Spleen (tissue), 11 donors: Measurements from ENCODE around the gene ANKRD31. TPM values are rescaled to one million over a fixed set of nuclear protein-coding genes. Genes with fewer than 3 reads are reported as not detected.

ENCODE experiments used
- DNase-seq: peaks from one replicate; pipeline ENCODE4 v3.0.0-alpha.2; 2020
- H3K27ac ChIP-seq, 8 donors: fragments of 200-600 bp; sonication (generic) in 7 of 8; 1 replicate in 4 of 8; 2 replicates in 4 of 8; pipeline versions ENCODE4 v1.5.0 to v1.8.0; 2016 to 2021; ENCODE audit warnings: inconsistent platforms in 4 of 8, mild to moderate bottlenecking in 4 of 8, moderate library complexity in 1 of 8
- H3K27me3 ChIP-seq, 7 donors: fragments of 200-600 bp; sonication (generic) in 6 of 7; replicated peaks in 1 of 7; 1 replicate in 4 of 7; 2 replicates in 3 of 7; pipeline versions ENCODE4 v1.5.0 to v1.8.0; 2016 to 2021; ENCODE audit warnings: inconsistent platforms in 3 of 7, mild to moderate bottlenecking in 1 of 7
- H3K36me3 ChIP-seq, 6 donors: fragments of 200-600 bp; sonication (generic) in 5 of 6; 1 replicate in 4 of 6; 2 replicates in 2 of 6; pipeline versions ENCODE4 v1.5.0 to v1.8.0; 2016 to 2021; ENCODE audit warnings: inconsistent platforms in 2 of 6
- H3K4me1 ChIP-seq, 6 donors: fragments of 200-600 bp; sonication (generic) in 5 of 6; 1 replicate in 3 of 6; 2 replicates in 3 of 6; pipeline versions ENCODE4 v1.5.0 to v1.8.0; 2016 to 2021; ENCODE audit warnings: inconsistent platforms in 3 of 6
- H3K4me3 ChIP-seq, 8 donors: fragments of 200-600 bp; sonication (generic) in 7 of 8; 1 replicate in 4 of 8; 2 replicates in 4 of 8; pipeline versions ENCODE4 v1.5.0 to v1.8.0; 2016 to 2021; ENCODE audit warnings: inconsistent platforms in 4 of 8, mild to moderate bottlenecking in 4 of 8, moderate library complexity in 2 of 8
- H3K9me3 ChIP-seq, 8 donors: fragments of 200-600 bp; sonication (generic) in 7 of 8; 1 replicate in 4 of 8; 2 replicates in 4 of 8; pipeline versions ENCODE4 v1.5.0 to v1.8.0; 2016 to 2021; ENCODE audit warnings: inconsistent platforms in 4 of 8
- CTCF ChIP-seq, 11 experiments: fragments of 200-600 bp in 7 of 11; fragments of 450-650 bp in 4 of 11; sonication (generic) in 4 of 11; IDR thresholded peaks in 8 of 11; conservative IDR thresholded peaks in 3 of 11; 1 replicate in 7 of 11; 2 replicates in 4 of 11; pipeline versions ENCODE4 v1.4.0 to v1.8.0; 2016 to 2021; ENCODE audit warnings: antibody characterized with exemption in 11 of 11, inconsistent platforms in 4 of 11, mild to moderate bottlenecking in 1 of 11
- POLR2A ChIP-seq, 3 donors: fragments of 450-650 bp; IDR thresholded peaks; one replicate each; pipeline ENCODE4 v1.5.1; 2017; ENCODE audit warnings: antibody characterized with exemption in 3 of 3, mild to moderate bottlenecking in 1 of 3
- POLR2AphosphoS5 ChIP-seq, 3 donors: sonication (generic); formaldehyde crosslinking; IDR thresholded peaks; one replicate each; pipeline ENCODE4 v1.5.1; 2017; ENCODE audit warnings: antibody characterized with exemption in 3 of 3
- WGBS, 5 donors: extraction: QIAGEN DNeasy Blood & Tissue Kit in 3 of 5; methylation state at CpG; one replicate each; pipeline versions ENCODE4 v1.1.5 to v1.1.7; 2013 to 2018; 5-methylcytosine and 5-hydroxymethylcytosine counted together
- intact Hi-C: fragments of 100-400 bp; cut with DNase I; formaldehyde crosslinking; loops from one replicate; pipeline ENCODE4 v1.15.0; 2023; ENCODE audit warnings: low total_unique reads
- polyA plus RNA-seq, 3 donors: library from polyadenylated mRNA; stranded (reverse); fragments of 200-250 nt; gene quantifications; one replicate each; pipeline ENCODE4 v1.2.1, GENCODE V29; 2013
- total RNA-seq, 7 donors: library from RNA; depleted of rRNA in 3 of 7; stranded (reverse); fragments of >200 nt in 3 of 7; fragmentation: NEBNext Ultra II Directional in 4 of 7; extraction: Animal tissue kit (Norgen Biotek cat#: 25700) in 4 of 7; gene quantifications; one replicate each; pipeline versions ENCODE4 v1.1.0 to v1.2.1, GENCODE V29; 2016 to 2021
- donor health status: healthy with polysubstance abuse.
- donor health status: DM: no; HTN: no; CAD: no; lungs with moderate emphysema.
- donor health status: DM: no; HTN: no; CAD: no.
- donor health status: Bipolar disorder and iron deficiency.
- donor health status: healthy.
- donor health status: DM: no; HTN: no; CAD: no.
- donor health status: DM: yes; HTN: yes; CAD: no.

The ANKRD31 gene
- total and polyA plus RNA-seq, 10 donors: 0.03 to 0.51 (median 0.22) TPM

DNA sequence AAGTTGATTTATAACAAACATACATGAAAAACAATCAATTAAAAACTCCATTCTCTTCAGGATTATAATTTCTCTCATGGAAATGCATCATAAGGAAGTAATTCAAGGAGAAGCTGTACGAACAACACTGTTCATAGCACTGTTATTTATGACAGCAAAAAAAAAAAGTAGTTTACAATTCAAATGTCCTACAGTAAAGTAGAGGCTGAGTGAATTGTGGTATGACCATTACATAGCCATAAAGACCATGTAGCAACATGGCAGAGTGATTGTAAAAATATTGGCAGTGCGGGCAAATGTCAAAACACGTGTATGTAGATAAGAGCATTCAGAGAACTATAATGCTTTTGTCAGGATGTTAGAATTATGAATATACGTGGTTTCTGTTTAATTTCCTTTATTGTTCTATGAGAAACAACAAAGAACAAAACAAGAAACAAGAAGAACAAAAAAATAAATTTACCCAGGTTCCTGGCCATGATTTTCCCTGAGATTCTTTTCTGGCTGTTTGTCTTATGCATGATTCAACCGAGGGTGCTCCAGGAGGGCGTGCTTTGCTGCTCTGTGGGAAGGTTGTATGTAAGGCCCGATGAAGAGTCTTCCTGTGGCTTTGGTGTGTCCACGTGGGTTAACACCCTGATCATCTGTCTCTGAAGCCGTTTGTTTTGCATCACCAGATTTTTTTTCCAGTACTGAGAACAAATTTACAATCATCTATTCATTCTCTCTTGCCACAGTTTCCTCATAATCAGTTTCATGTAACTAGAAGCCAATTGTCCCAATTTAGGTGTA is 213.1 kb downstream of the ANKRD31 start:
- WGBS, 5 donors: 61 to 69% (median 68%) methylated on average over 9 of the region's 9 CpGs
- Histone ChIP-seq H3K36me3 (no peaks in the 10 kb centered on the region), H3K27me3 (no peaks in the 10 kb centered on the region), H3K4me1 (peaks cover 0 to 7% (median 0%) of the 10 kb centered on the region in 6 donors), H3K4me3 (no peak overlapping the region), H3K9me3 (no peaks in the 10 kb centered on the region), H3K27ac (peak overlapping the region in 1 of 8 donors; percentile 22)
- intact Hi-C loops: no loop called here
- TF ChIP-seq POLR2A (IDR thresholded peaks at IDR 0.05) (no peak), POLR2AphosphoS5 (IDR thresholded peaks at IDR 0.05) (peak in 1 of 3 donors; percentile 29), CTCF (IDR thresholded peaks at IDR 0.05 in 8 of 11, conservative IDR thresholded peaks at IDR 0.05 in 3 of 11) (no peak)
- no peak for DNase-seq

DNA sequence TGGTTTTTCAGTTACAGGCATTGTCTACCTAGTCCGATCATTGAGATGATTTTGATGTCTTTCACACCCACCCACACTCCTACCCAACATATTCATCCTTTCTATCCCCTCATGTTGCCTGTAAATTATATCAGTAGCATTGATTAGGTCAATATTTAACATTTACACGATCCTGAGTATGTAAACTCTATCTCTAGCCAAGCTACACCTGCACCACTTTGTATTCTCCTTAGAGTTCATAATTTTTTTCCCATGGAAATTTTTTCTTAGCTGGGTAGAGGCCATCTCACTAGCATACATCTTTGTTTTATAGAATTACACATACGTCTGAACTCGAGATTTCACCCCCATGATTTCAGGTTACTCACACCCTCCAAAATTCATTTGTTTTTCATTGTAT is 214.9 kb downstream of the ANKRD31 start:
- no peaks in the 10 kb centered on the region for H3K36me3 ChIP-seq
- no peaks in the 10 kb centered on the region for H3K9me3 ChIP-seq
- peaks cover 0 to 7% (median 0%) of the 10 kb centered on the region in 6 donors for H3K4me1 ChIP-seq
- DNase-seq: no peak
- no peak overlapping the region for H3K27ac ChIP-seq
- H3K4me3 ChIP-seq: no peak overlapping the region
- TF ChIP-seq CTCF (IDR thresholded peaks at IDR 0.05 in 8 of 11, conservative IDR thresholded peaks at IDR 0.05 in 3 of 11) (no peak), POLR2AphosphoS5 (IDR thresholded peaks at IDR 0.05) (no peak), POLR2A (IDR thresholded peaks at IDR 0.05) (no peak)
- intact Hi-C loops: no loop called here
- no peaks in the 10 kb centered on the region for H3K27me3 ChIP-seq
- 78 to 92% (median 91%) methylated on average over 4 of the region's 4 CpGs for WGBS, 5 donors

DNA sequence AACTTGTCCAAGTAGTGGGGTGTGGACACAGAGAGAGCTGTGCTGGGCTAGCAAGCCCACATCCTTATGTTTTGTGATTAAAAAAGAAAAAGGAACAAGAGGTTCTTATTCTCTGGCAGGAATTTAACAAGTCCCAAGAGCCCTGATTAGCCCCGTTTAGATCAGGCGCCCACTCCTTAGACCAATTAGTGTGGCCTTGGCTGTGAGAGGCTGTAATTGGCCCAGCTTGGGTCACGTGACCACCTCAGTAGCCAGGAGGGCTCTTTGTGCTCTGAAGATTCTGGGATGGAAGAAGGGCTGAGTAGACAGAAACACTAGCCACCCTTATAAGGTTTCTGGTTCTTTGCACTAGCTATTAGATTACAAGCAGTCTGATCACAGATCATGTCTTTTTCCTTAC is 215.5 kb downstream of the ANKRD31 start:
- Histone ChIP-seq H3K27me3 (no peaks in the 10 kb centered on the region), H3K36me3 (no peaks in the 10 kb centered on the region), H3K4me1 (peaks cover 0 to 7% (median 0%) of the 10 kb centered on the region in 6 donors), H3K4me3 (no peak overlapping the region), H3K9me3 (no peaks in the 10 kb centered on the region), H3K27ac (no peak overlapping the region)
- WGBS, 5 donors: 44 to 79% (median 66%) methylated on average over 3 of the region's 3 CpGs
- intact Hi-C loops: no loop called here
- no peak for DNase-seq
- TF ChIP-seq CTCF (IDR thresholded peaks at IDR 0.05 in 8 of 11, conservative IDR thresholded peaks at IDR 0.05 in 3 of 11) (no peak), POLR2AphosphoS5 (IDR thresholded peaks at IDR 0.05) (no peak), POLR2A (IDR thresholded peaks at IDR 0.05) (no peak)

GRCh38 chr5:75020016-75020656 is 216.5 kb downstream of the ANKRD31 start:
- Histone ChIP-seq H3K4me3 (no peak overlapping the region), H3K27ac (no peak overlapping the region), H3K9me3 (no peaks in the 10 kb centered on the region), H3K36me3 (no peaks in the 10 kb centered on the region), H3K4me1 (peaks cover 0 to 7% (median 0%) of the 10 kb centered on the region in 6 donors), H3K27me3 (no peaks in the 10 kb centered on the region)
- DNase-seq: no peak
- intact Hi-C loops: no loop called here
- TF ChIP-seq POLR2A (IDR thresholded peaks at IDR 0.05): no peak
- no peak for TF ChIP-seq POLR2AphosphoS5 (IDR thresholded peaks at IDR 0.05)
- no peak for TF ChIP-seq CTCF (IDR thresholded peaks at IDR 0.05 in 8 of 11, conservative IDR thresholded peaks at IDR 0.05 in 3 of 11)
- 84 to 87% (median 85%) methylated on average over 10 of the region's 10 CpGs for WGBS, 5 donors
